T-helper 2 cell treated with Interferon-gamma antibody and Interleukin-4, amounts not matched to agents 100 ng/mL and 5 ng/mL, for 36 hours (primary cell): ENCODE results near the gene SPZ1. TPM values are rescaled to one million over a fixed set of nuclear protein-coding genes. Genes with fewer than 3 reads are reported as not detected.

Experiments
- intact Hi-C: fragments of 100-400 bp; cut with micrococcal nuclease; formaldehyde crosslinking; loops from one replicate; pipeline ENCODE4 v1.15.1; 2023
- total RNA-seq: library from RNA; stranded (reverse); gene quantifications from 2 replicates; pipeline ENCODE4 v1.2.3, GENCODE V29; 2022

Gene SPZ1, protein sequence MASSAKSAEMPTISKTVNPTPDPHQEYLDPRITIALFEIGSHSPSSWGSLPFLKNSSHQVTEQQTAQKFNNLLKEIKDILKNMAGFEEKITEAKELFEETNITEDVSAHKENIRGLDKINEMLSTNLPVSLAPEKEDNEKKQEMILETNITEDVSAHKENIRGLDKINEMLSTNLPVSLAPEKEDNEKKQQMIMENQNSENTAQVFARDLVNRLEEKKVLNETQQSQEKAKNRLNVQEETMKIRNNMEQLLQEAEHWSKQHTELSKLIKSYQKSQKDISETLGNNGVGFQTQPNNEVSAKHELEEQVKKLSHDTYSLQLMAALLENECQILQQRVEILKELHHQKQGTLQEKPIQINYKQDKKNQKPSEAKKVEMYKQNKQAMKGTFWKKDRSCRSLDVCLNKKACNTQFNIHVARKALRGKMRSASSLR
- not detected in 2 replicates for total RNA-seq

DNA sequence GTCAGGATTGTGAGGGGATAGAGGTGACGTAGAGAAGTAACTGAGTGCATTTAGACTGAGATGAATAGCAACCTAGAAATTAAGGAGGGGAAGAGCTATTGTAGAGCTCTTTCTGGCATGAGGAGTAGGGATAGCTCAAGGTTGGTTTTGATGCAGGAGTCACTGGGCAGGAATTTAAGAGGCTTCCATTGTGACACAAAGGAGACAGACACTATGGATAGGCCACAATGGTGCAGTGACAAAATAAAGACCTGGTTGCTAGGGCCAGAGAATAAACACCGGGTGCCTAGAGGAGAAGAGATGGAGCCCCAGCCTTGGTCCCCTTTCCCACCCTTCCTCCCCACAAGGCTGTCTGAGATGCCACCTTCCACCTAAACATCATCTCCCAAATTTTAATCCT is at the start of gene SPZ1:
Gene SPZ1, plus strand, starts transcription at position 301 of the 400 bp plus-strand sequence. CDS start 214 bp downstream, outside the sequence.
- intact Hi-C loops, result no loop called here

DNA sequence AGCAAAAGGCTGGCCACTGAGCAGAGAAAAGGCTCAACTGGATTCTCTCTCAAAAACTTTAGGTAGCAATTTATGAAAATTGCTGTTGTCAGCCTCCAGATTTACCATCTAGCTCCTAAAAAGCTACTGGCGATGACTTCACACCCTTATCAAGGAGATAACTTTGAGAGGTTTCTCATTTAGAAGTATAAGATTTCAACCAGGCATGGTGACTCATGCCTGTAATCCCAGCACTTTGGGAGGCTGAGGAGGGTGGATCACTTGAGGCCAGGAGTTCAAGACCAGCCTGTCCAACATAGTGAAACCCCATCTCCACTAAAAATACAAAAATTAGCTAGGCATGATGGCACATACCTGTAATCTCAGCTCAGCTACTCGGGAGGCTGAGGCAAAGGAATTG is 49.3 kb upstream of the SPZ1 start:
- intact Hi-C loops, result loop anchor here (2.0 to 5.0 kb wide), 2 partner anchors 14 to 658 kb away; partner anchors contain the start of genes SERINC5 and TENT2

DNA sequence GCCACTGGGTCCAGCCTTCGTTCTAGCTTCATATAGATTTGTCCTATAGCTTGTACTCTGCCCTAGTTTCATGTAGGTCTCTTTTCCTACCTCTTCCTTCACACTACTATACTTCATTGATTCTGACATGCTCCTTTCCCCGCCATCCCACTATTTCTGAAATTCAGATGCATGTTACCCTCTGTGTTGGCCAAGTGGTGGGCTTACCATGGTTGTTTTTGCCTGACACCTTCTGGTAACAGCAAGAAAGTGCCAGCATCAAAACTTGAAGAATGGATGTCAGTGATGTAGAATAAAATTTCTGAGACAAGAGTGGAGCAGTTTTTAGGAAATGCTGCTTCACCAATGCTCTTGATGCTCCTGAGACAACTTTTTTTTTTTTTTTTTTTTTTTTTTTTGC is 44.5 kb upstream of the SPZ1 start:
- intact Hi-C loops, result loop anchor here (1.0 kb wide), 1 partner anchor 184 kb away; no protein-coding TSS in a partner anchor

DNA sequence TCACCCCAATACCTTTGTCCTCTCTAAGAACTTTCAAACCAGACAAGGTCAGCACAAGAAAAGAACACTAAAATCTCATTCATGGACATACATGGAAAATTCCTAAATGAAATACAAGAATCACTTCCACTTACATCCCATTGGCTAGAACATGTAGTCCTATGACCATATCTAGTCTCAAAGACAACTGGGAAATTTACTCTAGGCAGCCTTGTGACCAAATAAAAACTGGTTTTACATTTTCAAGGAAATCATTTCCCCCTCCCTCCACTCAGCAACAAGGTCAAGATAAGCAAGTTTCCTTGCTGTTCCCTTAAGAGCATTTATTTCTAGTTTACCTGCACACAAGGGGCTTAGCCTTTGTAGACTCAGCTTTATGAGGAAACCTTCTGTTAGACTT is 43.6 kb upstream of the SPZ1 start:
- intact Hi-C loops, result no loop called here

DNA sequence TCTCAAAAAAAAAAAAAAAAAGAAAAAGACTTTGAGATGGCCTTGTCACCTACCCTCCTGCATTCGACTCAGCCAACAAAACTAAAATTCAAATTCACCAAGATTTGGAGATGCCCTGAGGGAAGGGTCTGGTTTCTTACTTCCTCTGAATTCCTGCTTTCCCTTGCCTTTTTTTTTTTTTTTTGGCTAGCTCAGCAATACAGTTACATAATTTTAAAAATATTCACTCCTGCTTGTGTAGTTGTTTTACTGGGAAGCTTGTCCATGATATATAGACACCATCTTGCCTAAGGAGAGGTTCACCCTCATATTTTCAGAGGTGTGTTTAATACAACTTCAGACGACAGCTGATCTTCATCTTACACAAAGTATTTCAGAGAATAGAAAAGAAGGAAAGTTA is 42.6 kb upstream of the SPZ1 start:
- intact Hi-C loops, result no loop called here

DNA sequence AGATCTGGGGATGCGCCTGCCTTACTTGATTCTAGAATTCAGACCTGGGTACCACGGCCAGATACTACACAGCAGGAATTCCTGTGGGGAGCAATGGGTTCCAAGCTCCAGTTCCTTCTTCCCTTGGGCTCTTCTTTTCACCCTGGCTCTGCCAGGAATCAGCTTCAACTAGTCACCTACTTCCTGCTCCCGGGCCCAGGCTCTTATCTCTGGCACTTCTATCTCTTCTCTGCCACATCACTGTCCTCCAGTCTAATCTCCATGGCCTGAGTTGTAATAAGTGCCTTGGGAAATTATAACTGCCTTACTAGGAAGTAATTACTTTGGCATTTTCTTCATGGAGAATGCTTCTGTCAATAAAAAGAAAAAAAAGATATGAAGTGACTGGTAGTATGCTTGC is 37.7 kb upstream of the SPZ1 start:
- intact Hi-C loops, result no loop called here

DNA sequence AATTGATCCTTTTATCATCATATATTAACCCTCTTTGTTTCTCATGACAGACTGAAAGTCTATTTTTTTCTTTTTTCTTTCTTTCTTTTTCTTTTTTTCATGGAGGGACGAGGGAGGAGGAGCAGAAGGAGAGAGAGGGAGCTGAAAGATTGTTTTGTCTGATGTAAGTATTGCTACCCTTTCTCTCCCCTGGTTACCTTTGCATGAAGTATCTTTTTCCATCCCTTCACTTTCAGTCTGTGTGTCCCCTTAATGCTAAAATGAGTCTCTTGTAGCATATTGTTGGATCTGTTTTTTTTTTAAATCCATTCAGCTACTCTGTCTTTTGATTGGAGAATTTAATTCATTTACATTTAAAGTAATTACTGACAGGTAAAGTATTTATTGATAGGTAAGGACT is 36.4 kb upstream of the SPZ1 start:
- intact Hi-C loops, result no loop called here

DNA sequence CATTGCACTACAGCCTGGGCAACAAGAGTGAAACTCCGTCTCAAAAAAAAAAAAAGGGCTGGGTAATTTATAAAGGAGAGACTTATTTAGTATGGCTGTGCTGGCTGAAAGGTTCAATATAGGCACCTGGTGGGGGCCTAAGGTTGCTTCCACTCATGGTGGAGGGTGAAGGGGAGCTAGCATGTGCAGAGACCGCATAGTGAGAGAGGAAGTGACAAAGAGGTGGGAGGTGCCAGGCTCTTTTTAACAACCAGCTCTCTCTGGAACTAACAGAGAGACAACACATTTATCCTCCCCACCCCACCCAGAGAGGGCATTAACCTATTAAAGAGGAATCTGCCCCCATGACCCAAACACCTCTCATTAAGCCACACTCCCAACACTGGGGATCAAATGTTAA is 35.1 kb upstream of the SPZ1 start:
- intact Hi-C loops, result no loop called here

DNA sequence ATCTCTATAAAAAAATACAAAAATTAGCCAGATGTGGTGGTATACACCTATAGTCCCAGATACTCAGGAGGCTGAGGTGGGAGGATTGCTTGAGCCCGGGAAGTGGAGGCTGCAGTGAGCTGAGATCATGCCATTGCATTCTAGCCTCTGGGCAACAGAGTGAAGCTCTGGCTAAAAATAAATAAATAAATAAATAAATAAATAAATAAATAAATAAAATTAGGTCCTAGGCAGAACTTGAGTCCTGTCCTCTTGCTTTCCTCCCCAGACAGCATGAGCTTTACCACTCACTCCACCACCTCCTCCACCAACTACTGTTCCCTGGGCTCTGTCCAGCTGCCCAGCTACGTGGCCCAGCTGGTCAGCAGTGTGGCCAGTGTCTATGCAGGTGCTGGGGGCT is 31.6 kb upstream of the SPZ1 start:
- intact Hi-C loops, result no loop called here

DNA sequence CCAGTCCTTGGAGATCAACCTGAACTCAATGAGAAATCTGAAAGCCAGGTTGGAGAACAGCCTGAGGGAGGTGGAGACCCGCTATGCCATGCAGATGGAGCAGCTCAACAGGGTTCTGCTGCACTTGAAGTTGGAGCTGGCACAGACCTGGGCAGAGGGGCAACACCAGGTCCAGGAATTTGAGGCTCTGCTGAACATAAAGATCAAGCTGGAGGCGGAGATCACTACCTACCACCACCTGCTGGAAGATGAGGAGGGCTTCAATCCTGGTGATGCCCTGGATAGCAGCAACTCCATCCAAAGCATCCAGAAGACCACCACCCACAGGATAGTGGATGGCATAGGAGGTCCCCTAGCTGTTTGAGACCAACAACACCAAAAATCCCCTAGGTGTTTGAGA is 30.5 kb upstream of the SPZ1 start:
- intact Hi-C loops, result no loop called here

DNA sequence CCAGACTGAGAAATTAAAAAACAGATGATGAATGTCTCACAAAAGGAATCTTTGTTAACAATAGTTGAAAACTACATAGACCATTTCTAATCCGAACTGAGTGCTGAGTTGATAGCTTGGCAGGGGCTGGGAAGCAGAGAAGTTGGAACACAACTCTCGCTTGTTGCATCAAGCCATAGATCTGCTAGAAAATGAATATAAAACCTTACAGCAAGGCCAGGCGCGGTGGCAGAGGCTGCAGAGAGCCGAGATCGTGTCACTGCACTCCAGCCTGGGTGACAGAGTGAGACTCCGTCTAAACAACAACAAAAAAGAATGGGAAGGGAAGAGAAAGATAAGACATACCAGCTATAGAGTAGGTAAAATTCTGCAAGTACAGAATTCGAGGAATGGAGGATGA is 28.0 kb upstream of the SPZ1 start:
- intact Hi-C loops, result no loop called here

DNA sequence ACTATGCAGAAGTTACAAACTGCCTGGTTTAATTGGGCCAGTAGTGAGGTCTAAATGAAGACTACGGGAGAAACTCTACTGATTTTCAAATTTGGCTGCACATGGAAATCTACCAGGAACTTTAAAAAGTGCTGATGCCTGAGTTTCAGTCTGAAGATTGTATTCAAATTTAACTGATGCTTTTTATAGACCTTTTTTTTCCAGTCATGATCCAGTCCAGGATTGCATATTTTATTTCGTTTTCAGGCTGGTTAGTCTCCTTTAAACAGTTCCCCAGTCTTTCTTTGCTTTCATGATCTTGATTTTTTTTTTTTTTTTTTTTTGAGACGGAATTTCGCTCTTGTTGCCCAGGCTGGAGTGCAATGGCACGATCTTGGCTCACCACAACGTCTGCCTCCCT is 23.7 kb upstream of the SPZ1 start:
- intact Hi-C loops, result no loop called here

DNA sequence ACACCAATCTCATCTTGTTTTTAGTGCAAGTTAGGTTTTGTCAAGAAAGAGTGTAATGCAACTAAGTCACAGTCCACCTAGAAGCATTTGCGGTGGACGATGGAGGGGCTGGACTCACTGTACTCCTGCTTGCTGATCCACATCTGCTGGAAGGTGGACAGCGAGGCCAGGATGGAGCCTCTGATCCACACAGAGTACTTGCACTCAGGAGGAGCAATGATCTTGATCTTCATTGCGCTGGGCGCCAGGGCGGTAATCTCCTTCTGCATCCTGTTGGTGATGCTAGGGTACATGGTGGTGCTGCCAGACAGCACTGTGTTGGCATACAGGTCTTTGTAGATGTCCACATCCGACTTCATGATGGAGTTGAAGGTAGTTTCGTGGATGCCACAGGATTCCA is 20.2 kb upstream of the SPZ1 start:
- intact Hi-C loops, result no loop called here

DNA sequence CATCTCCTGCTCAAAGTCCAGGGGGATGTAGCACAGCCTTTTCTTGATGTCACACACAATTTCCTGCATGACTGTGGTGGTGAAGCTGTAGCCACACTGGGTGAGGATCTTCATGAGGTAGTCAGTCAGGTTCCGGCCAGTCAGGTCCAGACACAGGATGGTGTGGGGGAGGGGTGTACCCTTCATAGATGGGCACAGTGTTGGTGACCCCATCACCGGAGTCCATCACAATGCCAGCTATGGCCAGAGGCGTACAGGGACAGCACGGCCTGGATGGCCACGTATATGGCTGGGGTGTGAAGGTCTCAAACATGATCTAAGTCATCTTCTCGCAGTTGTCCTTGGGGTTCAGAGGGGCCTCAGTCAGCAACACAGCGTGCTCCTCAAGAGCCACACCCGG is 19.7 kb upstream of the SPZ1 start:
- intact Hi-C loops, result loop anchor here (10.0 kb wide), 1 partner anchor 425 kb away; no protein-coding TSS in a partner anchor

DNA sequence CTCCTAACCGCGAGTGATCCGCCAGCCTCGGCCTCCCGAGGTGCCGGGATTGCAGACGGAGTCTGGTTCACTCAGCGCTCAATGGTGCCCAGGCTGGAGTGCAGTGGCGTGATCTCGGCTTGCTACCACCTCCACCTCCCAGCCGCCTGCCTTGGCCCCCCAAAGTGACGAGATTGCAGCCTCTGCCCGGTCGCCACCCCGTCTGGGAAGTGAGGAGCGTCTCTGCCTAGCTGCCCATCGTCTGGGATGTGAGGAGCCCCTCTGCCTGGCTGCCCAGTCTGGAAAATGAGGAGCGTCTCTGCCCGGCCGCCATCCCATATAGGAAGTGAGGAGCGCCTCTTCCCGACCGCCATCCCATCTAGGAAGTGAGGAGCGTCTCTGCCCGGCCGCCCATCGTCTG is 19.0 kb upstream of the SPZ1 start:
- intact Hi-C loops, result loop anchor here (10.0 kb wide), 1 partner anchor 426 kb away; no protein-coding TSS in a partner anchor

DNA sequence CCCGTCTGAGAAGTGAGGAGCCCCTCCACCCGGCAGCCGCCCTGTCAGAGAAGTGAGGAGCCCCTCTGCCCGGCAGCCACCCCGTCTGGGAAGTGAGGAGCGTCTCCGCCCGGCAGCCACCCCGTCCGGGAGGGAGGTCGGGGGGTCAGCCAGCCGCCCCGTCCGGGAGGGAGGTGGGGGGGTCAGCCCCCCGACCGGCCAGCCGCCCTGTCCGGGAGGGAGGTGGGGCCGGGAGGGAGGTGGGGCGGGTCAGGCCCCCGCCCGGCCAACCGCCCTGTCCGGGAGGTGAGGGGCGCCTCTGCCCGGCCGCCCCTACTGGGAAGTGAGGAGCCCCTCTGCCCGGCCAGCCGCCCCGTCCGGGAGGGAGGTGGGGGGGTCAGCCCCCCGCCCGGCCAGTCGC is 18.5 kb upstream of the SPZ1 start:
- intact Hi-C loops, result loop anchor here (10.0 kb wide), 1 partner anchor 427 kb away; no protein-coding TSS in a partner anchor

DNA sequence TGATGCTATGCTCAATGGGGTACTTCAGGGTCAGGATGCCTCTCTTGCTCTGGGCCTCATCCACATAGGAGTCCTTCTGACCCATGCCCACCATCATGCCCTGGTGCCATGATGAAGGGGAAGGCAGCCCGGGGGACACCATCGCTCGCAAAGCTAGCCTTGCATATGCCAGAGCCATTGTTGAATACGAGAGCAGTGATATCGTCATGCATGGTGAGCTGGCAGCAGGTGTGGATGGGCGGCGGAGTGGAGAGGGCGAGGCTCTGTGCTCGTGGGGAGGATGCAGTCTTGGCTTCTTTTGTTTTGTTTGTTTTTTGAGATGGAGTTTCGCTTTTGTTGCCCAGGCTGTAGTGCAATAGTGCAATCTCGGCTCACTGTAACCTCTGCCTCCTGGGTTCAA is 17.2 kb upstream of the SPZ1 start:
- intact Hi-C loops, result loop anchor here (10.0 kb wide), 1 partner anchor 428 kb away; no protein-coding TSS in a partner anchor

DNA sequence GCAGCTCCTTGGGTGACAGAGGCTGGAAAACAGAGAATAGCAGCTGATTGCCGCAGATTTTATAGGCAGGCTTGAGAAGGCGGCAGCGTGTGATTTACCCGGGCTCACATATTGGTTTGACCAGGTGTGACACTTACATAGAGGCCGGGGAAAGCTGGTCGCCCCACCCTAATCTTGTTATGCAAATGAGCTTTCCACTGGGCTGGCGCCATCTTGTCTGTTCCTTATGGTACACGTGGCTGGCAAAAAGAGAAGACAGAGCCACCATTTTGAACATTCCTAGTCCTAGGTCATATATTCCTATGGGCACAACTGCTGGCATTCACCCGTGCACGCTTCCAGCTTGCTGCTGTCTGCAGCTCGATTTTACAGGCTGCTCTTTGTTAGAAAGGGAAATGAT is 11.3 kb upstream of the SPZ1 start:
- intact Hi-C loops, result loop anchor here (10.0 kb wide), 1 partner anchor 434 kb away; no protein-coding TSS in a partner anchor

DNA sequence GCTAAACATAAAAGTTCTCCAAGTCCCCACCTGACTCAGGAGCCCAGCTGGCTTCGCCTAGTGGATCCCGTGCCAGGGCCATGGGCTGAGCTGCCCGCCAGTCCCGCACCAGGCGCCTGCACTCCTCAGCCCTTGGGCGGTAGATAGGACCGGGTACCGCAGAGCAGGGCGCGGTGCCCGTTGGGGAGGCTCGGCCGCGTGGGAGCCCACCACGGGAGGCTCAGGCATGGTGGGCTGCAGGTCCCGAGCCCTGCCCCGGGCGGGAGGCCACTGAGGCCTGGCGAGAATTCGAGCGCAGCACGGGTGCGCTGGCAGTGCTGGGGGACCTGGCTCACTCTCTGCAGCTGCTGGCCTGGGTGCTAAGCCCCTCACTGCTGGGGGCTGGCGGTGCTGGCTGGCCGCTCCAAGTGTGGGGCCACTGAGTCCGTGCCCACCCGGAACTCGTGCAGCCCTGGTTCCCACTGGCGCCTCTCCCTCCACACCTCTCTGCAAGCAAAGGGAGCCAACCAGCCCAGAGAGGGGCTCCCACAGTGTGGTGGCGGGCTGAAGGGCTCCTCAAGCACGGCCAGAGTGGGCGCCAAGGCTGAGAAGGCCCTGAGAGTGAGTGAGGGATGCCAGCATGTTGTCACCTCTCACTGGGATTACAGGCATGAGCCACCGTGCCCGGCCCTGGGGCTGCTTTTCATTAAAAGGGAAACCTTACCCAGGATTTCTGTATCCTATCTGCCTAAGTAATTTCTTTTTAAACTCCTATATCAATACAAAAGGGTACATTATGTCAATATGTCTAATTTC is 9.7 kb upstream of the SPZ1 start:
- intact Hi-C loops, result loop anchor here (10.0 kb wide), 1 partner anchor 435 kb away; no protein-coding TSS in a partner anchor

DNA sequence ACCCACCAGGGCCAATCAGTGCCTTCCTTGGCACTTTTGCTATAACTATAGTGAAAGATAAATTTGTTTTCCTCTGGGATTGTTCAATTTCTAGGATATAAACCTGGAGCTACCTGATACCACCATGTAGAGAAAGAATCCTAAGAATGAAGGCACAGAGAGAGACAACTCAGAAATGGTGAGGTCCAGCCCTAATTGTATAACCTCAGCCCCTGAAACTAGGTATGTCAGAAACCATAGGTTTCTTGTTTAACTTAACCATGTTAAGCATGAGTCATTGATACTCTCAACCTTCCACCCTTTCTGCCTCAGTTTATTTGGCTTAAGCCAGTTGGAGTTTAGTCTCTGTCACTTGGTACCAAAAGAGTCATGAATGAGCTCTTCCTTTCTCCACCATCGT is 4.6 kb upstream of the SPZ1 start:
- intact Hi-C loops, result no loop called here

DNA sequence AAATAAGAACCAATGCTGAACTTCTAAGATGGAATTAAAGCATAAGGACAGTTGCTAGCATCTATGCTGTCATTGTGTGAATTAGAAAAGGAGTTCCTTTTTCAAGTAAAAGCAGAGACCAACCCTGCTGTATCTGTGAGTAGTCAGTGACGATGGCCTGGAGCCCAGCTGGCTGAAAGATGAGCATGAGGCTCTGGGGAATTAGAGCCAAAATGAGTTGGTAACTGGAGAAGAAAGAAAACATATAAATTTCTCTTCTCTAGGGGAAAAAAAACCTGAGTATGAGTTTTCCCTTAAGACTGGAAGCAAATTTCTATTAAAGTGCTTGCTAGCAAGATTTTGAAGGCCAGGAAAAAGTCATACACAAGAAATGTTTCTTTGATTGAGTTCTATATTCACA is 1.6 kb upstream of the SPZ1 start:
- intact Hi-C loops, result no loop called here

DNA sequence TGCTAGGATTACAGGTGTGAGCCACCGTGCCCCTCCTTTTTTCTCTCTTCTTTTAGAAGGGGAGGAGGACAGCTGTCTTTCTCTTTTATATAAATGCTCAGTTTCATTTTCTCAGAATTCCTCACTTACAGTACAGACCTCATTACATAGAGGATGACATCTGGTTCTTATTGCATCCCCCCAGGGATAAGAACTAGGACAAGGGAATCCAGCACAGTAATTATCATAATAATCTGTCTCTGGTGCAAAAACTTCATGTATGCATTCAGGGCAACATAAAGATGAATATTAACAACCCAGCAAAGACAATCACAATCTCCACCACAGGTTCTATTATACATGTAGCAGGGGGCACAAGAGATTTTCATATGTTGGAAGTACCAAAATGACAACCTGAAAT is 5.1 kb downstream of the SPZ1 start:
- intact Hi-C loops, result no loop called here
